Keratinocyte (primary cell): ENCODE results near the gene MAP2K2. TPM values are rescaled to one million over a fixed set of nuclear protein-coding genes. Genes with fewer than 3 reads are reported as not detected.
A peak's percentile ranks its signal among the peaks of the same experiment; 100 is the strongest.

Experiments
- DNase-seq: peaks from one replicate; pipeline ENCODE4 v3.0.0-alpha.2; 2011; ENCODE audit warnings: low read depth, missing footprints, low spot score
- FAIRE-seq: peaks from 2 replicates; lab custom pipeline; 2011; peaks lifted over from hg19 to GRCh38; lab: Jason Lieb, UNC
- H2AFZ ChIP-seq: 2 replicates; pipeline ENCODE4 v1.6.0; 2012; ENCODE audit warnings: low read length, control low read depth, inconsistent platforms; ENCODE audit not compliant: control insufficient read depth
- H3K27ac ChIP-seq: 2 replicates; pipeline ENCODE4 v1.5.1; 2011; ENCODE audit warnings: low read length; ENCODE audit not compliant: control insufficient read depth, insufficient read depth
- H3K27me3 ChIP-seq: 3 replicates; pipeline ENCODE4 v1.6.0; 2011; ENCODE audit warnings: low read length; ENCODE audit not compliant: control insufficient read depth, insufficient read depth; ENCODE audit errors: extremely low read depth
- H3K36me3 ChIP-seq, 2 experiments: 2 replicates in 1 of 2; 3 replicates in 1 of 2; pipeline ENCODE4 v1.5.1; 2011; ENCODE audit warnings: low read length in 2 of 2, mild to moderate bottlenecking in 1 of 2; ENCODE audit not compliant: control insufficient read depth in 2 of 2, insufficient read depth in 2 of 2; ENCODE audit errors: extremely low read depth in 1 of 2
- H3K4me1 ChIP-seq: 3 replicates; pipeline ENCODE4 v1.5.1; 2011; ENCODE audit warnings: low read length; ENCODE audit not compliant: control insufficient read depth, insufficient read depth; ENCODE audit errors: extremely low read depth
- H3K4me2 ChIP-seq: 3 replicates; pipeline ENCODE4 v1.6.0; 2011; ENCODE audit warnings: low read depth, low read length; ENCODE audit not compliant: control insufficient read depth, insufficient read depth; ENCODE audit errors: extremely low read depth
- H3K4me3 ChIP-seq, 3 experiments: fragments of 200-600 bp in 1 of 3; sonication (generic) in 1 of 3; 2 replicates in 2 of 3; 3 replicates in 1 of 3; pipeline ENCODE4 v1.5.1; 2011 to 2016; ENCODE audit warnings: low read length in 3 of 3, mild to moderate bottlenecking in 3 of 3, control low read depth in 2 of 3, inconsistent platforms in 1 of 3, low read depth in 1 of 3, mixed read lengths in 1 of 3, mixed run types in 1 of 3, moderate library complexity in 1 of 3; ENCODE audit not compliant: control insufficient read depth in 2 of 3, insufficient read depth in 2 of 3; ENCODE audit errors: extremely low read depth in 1 of 3
- H3K79me2 ChIP-seq: 2 replicates; pipeline ENCODE4 v1.6.0; 2012; ENCODE audit warnings: low read length; ENCODE audit not compliant: control insufficient read depth, insufficient read depth
- H3K9ac ChIP-seq: 3 replicates; pipeline ENCODE4 v1.6.0; 2011; ENCODE audit warnings: low read length; ENCODE audit not compliant: control insufficient read depth, insufficient read depth; ENCODE audit errors: extremely low read depth
- H3K9me1 ChIP-seq: 3 replicates; pipeline ENCODE4 v1.6.0; 2011; ENCODE audit warnings: low read length; ENCODE audit not compliant: control insufficient read depth, insufficient read depth; ENCODE audit errors: extremely low read depth
- H3K9me3 ChIP-seq: 2 replicates; pipeline ENCODE4 v1.5.1; 2012; ENCODE audit warnings: low read depth, low read length; ENCODE audit not compliant: control insufficient read depth
- H4K20me1 ChIP-seq: 3 replicates; pipeline ENCODE4 v1.6.0; 2011; ENCODE audit warnings: low read length; ENCODE audit not compliant: control insufficient read depth, insufficient read depth; ENCODE audit errors: extremely low read depth
- EZH2 ChIP-seq: IDR thresholded peaks from one replicate; pipeline ENCODE4 v1.6.1; 2012; ENCODE audit warnings: inconsistent platforms, mild to moderate bottlenecking, low read length, moderate library complexity
- dilution Hi-C: fragments of 300-500 bp; cut with MboI; formaldehyde crosslinking; loops from one replicate; pipeline ENCODE4 v1.7.0; 2020; ENCODE audit warnings: low sequenced_read_pairs; ENCODE audit not compliant: extremely low pct_ligation_motif_present
- polyA plus RNA-seq, 5 experiments: library from polyadenylated mRNA; depleted of rRNA in 3 of 5; stranded (reverse) in 3 of 5; stranded (forward) in 1 of 5; unstranded in 1 of 5; fragments of >200 nt; gene quantifications; 1 replicate in 1 of 5; 2 replicates in 3 of 5; 3 replicates in 1 of 5; pipeline versions ENCODE4 v1.2.1 to v1.2.3, GENCODE V29; 2011 to 2012; ENCODE audit warnings: missing spikeins in 2 of 5, low read depth in 1 of 5, low replicate concordance in 1 of 5
- TF ChIP-seq, protein P1 (sequence below), 3 experiments: IDR thresholded peaks in 1 of 3; conservative IDR thresholded peaks in 1 of 3; optimal IDR thresholded peaks in 1 of 3; 2 replicates in 2 of 3; 3 replicates in 1 of 3; pipeline versions ENCODE3 to v1.5.1; 2011; ENCODE audit warnings: low read length in 3 of 3, mild to moderate bottlenecking in 3 of 3, moderate library complexity in 2 of 3, control low read depth in 1 of 3, inconsistent platforms in 1 of 3; ENCODE audit not compliant: insufficient read depth in 2 of 3; ENCODE audit errors: extremely low read depth in 1 of 3

The MAP2K2 gene
- polyA plus RNA-seq, 1 donor (not counting 4 experiments of a cell fraction or from before 2014, with no cell fraction given): 61.8 TPM

GRCh38 chr19:4052993-4053422 is 70.9 kb downstream of the MAP2K2 start:
- peak overlapping the region in 1 of 3 experiments; percentile 1 for H3K4me3 ChIP-seq
- H3K27me3 ChIP-seq: no peaks in the 10 kb centered on the region
- dilution Hi-C loops: no loop called here
- peak overlapping the region; percentile 56 for H3K4me2 ChIP-seq
- H3K9me1 ChIP-seq: peaks cover 5% of the 10 kb centered on the region
- peaks cover 87% of the 10 kb centered on the region for H3K79me2 ChIP-seq
- H4K20me1 ChIP-seq: peaks cover 41% of the 10 kb centered on the region
- DNase-seq (no peak), FAIRE-seq (no peak)
- H3K9me3 ChIP-seq: no peaks in the 10 kb centered on the region
- peak overlapping the region; percentile 84 for H3K27ac ChIP-seq
- peaks cover 31 to 44% of the 10 kb centered on the region in 2 experiments for H3K36me3 ChIP-seq
- no peak overlapping the region for H2AFZ ChIP-seq
- peak overlapping the region; percentile 43 for H3K9ac ChIP-seq
- H3K4me1 ChIP-seq: peaks cover 30% of the 10 kb centered on the region
- TF ChIP-seq EZH2: no peak
- TF ChIP-seq, protein P1, sequence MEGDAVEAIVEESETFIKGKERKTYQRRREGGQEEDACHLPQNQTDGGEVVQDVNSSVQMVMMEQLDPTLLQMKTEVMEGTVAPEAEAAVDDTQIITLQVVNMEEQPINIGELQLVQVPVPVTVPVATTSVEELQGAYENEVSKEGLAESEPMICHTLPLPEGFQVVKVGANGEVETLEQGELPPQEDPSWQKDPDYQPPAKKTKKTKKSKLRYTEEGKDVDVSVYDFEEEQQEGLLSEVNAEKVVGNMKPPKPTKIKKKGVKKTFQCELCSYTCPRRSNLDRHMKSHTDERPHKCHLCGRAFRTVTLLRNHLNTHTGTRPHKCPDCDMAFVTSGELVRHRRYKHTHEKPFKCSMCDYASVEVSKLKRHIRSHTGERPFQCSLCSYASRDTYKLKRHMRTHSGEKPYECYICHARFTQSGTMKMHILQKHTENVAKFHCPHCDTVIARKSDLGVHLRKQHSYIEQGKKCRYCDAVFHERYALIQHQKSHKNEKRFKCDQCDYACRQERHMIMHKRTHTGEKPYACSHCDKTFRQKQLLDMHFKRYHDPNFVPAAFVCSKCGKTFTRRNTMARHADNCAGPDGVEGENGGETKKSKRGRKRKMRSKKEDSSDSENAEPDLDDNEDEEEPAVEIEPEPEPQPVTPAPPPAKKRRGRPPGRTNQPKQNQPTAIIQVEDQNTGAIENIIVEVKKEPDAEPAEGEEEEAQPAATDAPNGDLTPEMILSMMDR (optimal IDR thresholded peaks at IDR 0.05 in 1 of 3, IDR thresholded peaks at IDR 0.05 in 1 of 3, conservative IDR thresholded peaks at IDR 0.05 in 1 of 3; ENCODE audit: extremely low read depth in 1 of 3, insufficient read depth in 2 of 3, low read length in 3 of 3): no peak

- Histone ChIP-seq H3K9me3 (no peaks in the 10 kb centered on the region), H3K9me1 (peaks cover 5% of the 10 kb centered on the region), H3K36me3 (peaks cover 31 to 46% of the 10 kb centered on the region in 2 experiments), H3K79me2 (peaks cover 84% of the 10 kb centered on the region), H3K4me2 (peak overlapping the region; percentile 83), H2AFZ (no peak overlapping the region), H3K4me3 (peak overlapping the region; percentile 24 to 61 (median 57)), H3K27ac (peak overlapping the region; percentile 92), H3K27me3 (no peaks in the 10 kb centered on the region), H4K20me1 (peaks cover 43% of the 10 kb centered on the region), H3K4me1 (peaks cover 26% of the 10 kb centered on the region), H3K9ac (peak overlapping the region; percentile 85)
- TF ChIP-seq, protein P1 (optimal IDR thresholded peaks at IDR 0.05 in 1 of 3, IDR thresholded peaks at IDR 0.05 in 1 of 3, conservative IDR thresholded peaks at IDR 0.05 in 1 of 3; ENCODE audit: extremely low read depth in 1 of 3, insufficient read depth in 2 of 3, low read length in 3 of 3): no peak
- no peak for TF ChIP-seq EZH2
- dilution Hi-C loops: no loop called here
- DNase-seq (no peak), FAIRE-seq (peak; percentile 5)
Observed at GRCh38 chr19:4052114-4052992, 71.6 kb downstream of the MAP2K2 start.
